Measurements from ENCODE around the gene SPPL2A. TPM values are rescaled to one million over a fixed set of nuclear protein-coding genes. Genes with fewer than 3 reads are reported as not detected.

SPPL2A gene
- total and polyA plus RNA-seq, 2 donors (not counting 3 experiments of a cell fraction or from before 2014, with no cell fraction given), result 38.8 to 88.7 TPM

GRCh38 chr15:50665938-50666337, 99.6 kb downstream of the SPPL2A start:
- no peak overlapping the region for H3K4me2 ChIP-seq (ENCODE audit: insufficient read depth, low read length)
- no peaks in the 10 kb centered on the region for H3K36me3 ChIP-seq (ENCODE audit: control insufficient read depth in 2 of 2, extremely low read depth in 1 of 2, insufficient read depth in 2 of 2, low read length in 2 of 2)
- DNase-seq (ENCODE audit: low read depth, low spot score) (no peak), FAIRE-seq (no peak)
- H3K79me2 ChIP-seq (ENCODE audit: control insufficient read depth, insufficient read depth, low read length), result peaks cover 50% of the 10 kb centered on the region
- CTCF ChIA-PET, result no interaction called here
- dilution Hi-C loops (cut with MboI; ENCODE audit: extremely low pct_ligation_motif_present, low sequenced_read_pairs), result no loop called here
- TF ChIP-seq POLR2AphosphoS5 (IDR thresholded peaks at IDR 0.05; ENCODE audit: insufficient read depth, low read depth, low read length) (no peak), JUN (IDR thresholded peaks at IDR 0.05; ENCODE audit: borderline replicate concordance, insufficient read depth, insufficient read length, low read depth) (no peak), MYC (IDR thresholded peaks at IDR 0.05; ENCODE audit: low read depth, low read length) (no peak), MAX (IDR thresholded peaks at IDR 0.05; ENCODE audit: insufficient read depth, insufficient read length) (no peak), FOS (IDR thresholded peaks at IDR 0.05; ENCODE audit: borderline replicate concordance, insufficient read depth, low read length) (no peak), POLR2A (IDR thresholded peaks at IDR 0.05; ENCODE audit: low read depth, low read length) (no peak), GATA2 (IDR thresholded peaks at IDR 0.05; ENCODE audit: insufficient read depth, insufficient read length, low read depth, low read length) (no peak)
- no peak overlapping the region for H3K4me3 ChIP-seq (replicated peaks in 1 of 3; ENCODE audit: insufficient read depth in 1 of 3, low read depth in 1 of 3, low read length in 3 of 3)
- H3K4me1 ChIP-seq (ENCODE audit: control insufficient read depth, extremely low read depth, insufficient read depth, low read length), result no peaks in the 10 kb centered on the region
- H2AFZ ChIP-seq (ENCODE audit: low read depth, low read length), result no peak overlapping the region
- BruUV-seq (replicated peaks), result no TSS peak
- no peaks in the 10 kb centered on the region for H4K20me1 ChIP-seq (replicated peaks; ENCODE audit: control insufficient read depth, extremely low read depth, insufficient read depth, low read length)
- H3K9me3 ChIP-seq (replicated peaks; ENCODE audit: control insufficient read depth, insufficient read depth, low read length), result no peaks in the 10 kb centered on the region
- no peaks in the 10 kb centered on the region for H3K27me3 ChIP-seq (ENCODE audit: control insufficient read depth in 2 of 2, insufficient read depth in 2 of 2, low read length in 2 of 2)
- H3K9me1 ChIP-seq (replicated peaks; ENCODE audit: control insufficient read depth, extremely low read depth, insufficient read depth, low read length), result no peaks in the 10 kb centered on the region
- intact Hi-C loops (cut with micrococcal nuclease), result no loop called here
- H3K9ac ChIP-seq (replicated peaks; ENCODE audit: extremely low read depth, insufficient read depth, low read length), result no peak overlapping the region
- POLR2A ChIA-PET, result no interaction called here
- H3K27ac ChIP-seq (ENCODE audit: insufficient read depth, low read depth, low read length), result no peak overlapping the region

GRCh38 chr15:50655555-50655954, 110.0 kb downstream of the SPPL2A start:
- no peak overlapping the region for H2AFZ ChIP-seq (ENCODE audit: low read depth, low read length)
- CTCF ChIA-PET, result interaction anchor here (1.0 to 1.2 kb wide), 2 partner anchors 31 to 160 kb away, joined by 3 read pairs; partner anchors contain the start of gene TRPM7

More at GRCh38 chr15:50655555-50655954, 110.0 kb downstream of the SPPL2A start:
- no peak overlapping the region for H3K4me3 ChIP-seq (replicated peaks in 1 of 3; ENCODE audit: insufficient read depth in 1 of 3, low read depth in 1 of 3, low read length in 3 of 3)
- H4K20me1 ChIP-seq (replicated peaks; ENCODE audit: control insufficient read depth, extremely low read depth, insufficient read depth, low read length), result no peaks in the 10 kb centered on the region
- intact Hi-C loops (cut with micrococcal nuclease) (no loop called here), dilution Hi-C loops (cut with MboI; ENCODE audit: extremely low pct_ligation_motif_present, low sequenced_read_pairs) (no loop called here)
- no peak overlapping the region for H3K9ac ChIP-seq (replicated peaks; ENCODE audit: extremely low read depth, insufficient read depth, low read length)
- no peak overlapping the region for H3K27ac ChIP-seq (ENCODE audit: insufficient read depth, low read depth, low read length)
- no peaks in the 10 kb centered on the region for H3K9me1 ChIP-seq (replicated peaks; ENCODE audit: control insufficient read depth, extremely low read depth, insufficient read depth, low read length)
- H3K4me2 ChIP-seq (ENCODE audit: insufficient read depth, low read length), result no peak overlapping the region
- TF ChIP-seq POLR2A (IDR thresholded peaks at IDR 0.05; ENCODE audit: low read depth, low read length), result no peak
- no peak for TF ChIP-seq MAX (IDR thresholded peaks at IDR 0.05; ENCODE audit: insufficient read depth, insufficient read length)
- no peak for TF ChIP-seq MYC (IDR thresholded peaks at IDR 0.05; ENCODE audit: low read depth, low read length)
- TF ChIP-seq POLR2AphosphoS5 (IDR thresholded peaks at IDR 0.05; ENCODE audit: insufficient read depth, low read depth, low read length), result no peak
- no peak for TF ChIP-seq EZH2 (IDR thresholded peaks at IDR 0.05; ENCODE audit: borderline replicate concordance, low read depth, low read length, severe bottlenecking)
- TF ChIP-seq CTCF (IDR thresholded peaks at IDR 0.05; ENCODE audit: extremely low read depth in 1 of 2, insufficient read depth in 1 of 2, low read depth in 1 of 2, low read length in 2 of 2), result no peak
- TF ChIP-seq FOS (IDR thresholded peaks at IDR 0.05; ENCODE audit: borderline replicate concordance, insufficient read depth, low read length), result no peak
- no peak for TF ChIP-seq JUN (IDR thresholded peaks at IDR 0.05; ENCODE audit: borderline replicate concordance, insufficient read depth, insufficient read length, low read depth)
- TF ChIP-seq GATA2 (IDR thresholded peaks at IDR 0.05; ENCODE audit: insufficient read depth, insufficient read length, low read depth, low read length), result no peak
- H3K9me3 ChIP-seq (replicated peaks; ENCODE audit: control insufficient read depth, insufficient read depth, low read length), result no peaks in the 10 kb centered on the region
- no peak for DNase-seq (ENCODE audit: low read depth, low spot score)
- no peaks in the 10 kb centered on the region for H3K4me1 ChIP-seq (ENCODE audit: control insufficient read depth, extremely low read depth, insufficient read depth, low read length)
- POLR2A ChIA-PET, result no interaction called here
- BruUV-seq (replicated peaks), result no TSS peak
- peaks cover 3 to 8% of the 10 kb centered on the region in 2 experiments for H3K36me3 ChIP-seq (ENCODE audit: control insufficient read depth in 2 of 2, extremely low read depth in 1 of 2, insufficient read depth in 2 of 2, low read length in 2 of 2)
- no peaks in the 10 kb centered on the region for H3K27me3 ChIP-seq (ENCODE audit: control insufficient read depth in 2 of 2, insufficient read depth in 2 of 2, low read length in 2 of 2)
- no peak for FAIRE-seq
- no peaks in the 10 kb centered on the region for H3K79me2 ChIP-seq (ENCODE audit: control insufficient read depth, insufficient read depth, low read length)

All from endothelial cell of umbilical vein (primary cell).